Fibroblast of lung (primary cell): ENCODE data around the gene GALNT12.

Experiments
- CTCF ChIP-seq, 2 donors: IDR thresholded peaks in 1 of 2; conservative IDR thresholded peaks in 1 of 2; 1 replicate in 1 of 2; 2 replicates in 1 of 2; pipeline ENCODE4 v1.5.1; 2011 to 2012; ENCODE audit warnings: low read length in 2 of 2, control low read depth in 1 of 2, inconsistent platforms in 1 of 2, low read depth in 1 of 2, mild to moderate bottlenecking in 1 of 2
- EZH2 ChIP-seq: IDR thresholded peaks from 2 replicates; pipeline ENCODE4 v1.5.1; 2012; ENCODE audit warnings: low read length, control low read depth, mild to moderate bottlenecking; ENCODE audit errors: missing control alignments

GRCh38 chr9:98892690-98893089, 85.2 kb downstream of the GALNT12 start:
- TF ChIP-seq CTCF (conservative IDR thresholded peaks at IDR 0.05 in 1 of 2, IDR thresholded peaks at IDR 0.05 in 1 of 2; ENCODE audit: low read depth in 1 of 2, low read length in 2 of 2), result no peak
- TF ChIP-seq EZH2, result no peak
